Psoas muscle (tissue), 8 donors: ENCODE results near the gene SZRD1. TPM values are rescaled to one million over a fixed set of nuclear protein-coding genes. Genes with fewer than 3 reads are reported as not detected.
"Not testable (repeated sequence)": the region's sequence is repeated elsewhere in the genome, so short reads cannot be mapped to it uniquely, and the experiment has no call there.

ENCODE experiments used
- ATAC-seq, 4 donors: fragments of 200-7000 bp; cut with Tn5 transposase; one replicate each; pipeline ENCODE4 v1.9.1; 2020; ENCODE audit warnings: moderate library complexity in 3 of 4, mild to moderate bottlenecking in 2 of 4
- DNase-seq, 2 donors: peaks; one replicate each; pipeline ENCODE4 v3.0.0-alpha.2; 2020
- H3K27ac ChIP-seq: fragments of 200-600 bp; one replicate; pipeline ENCODE4 v1.8.0; 2022
- H3K27me3 ChIP-seq, 3 donors: fragments of 200-600 bp in 1 of 3; one replicate each; pipeline versions ENCODE4 v1.6.1 to v1.8.0; 2013 to 2022; ENCODE audit warnings: low read length in 2 of 3, mild to moderate bottlenecking in 2 of 3, moderate library complexity in 1 of 3; ENCODE audit not compliant: insufficient read depth in 3 of 3
- H3K36me3 ChIP-seq, 2 donors: fragments of 200-600 bp in 1 of 2; one replicate each; pipeline versions ENCODE4 v1.6.1 to v1.8.0; 2013 to 2022; ENCODE audit warnings: low read depth in 1 of 2, mild to moderate bottlenecking in 1 of 2, moderate library complexity in 1 of 2; ENCODE audit not compliant: insufficient read depth in 1 of 2
- H3K4me1 ChIP-seq: fragments of 200-600 bp; one replicate; pipeline ENCODE4 v1.8.0; 2022
- H3K4me3 ChIP-seq: fragments of 200-600 bp; one replicate; pipeline ENCODE4 v1.8.0; 2022; ENCODE audit warnings: mild to moderate bottlenecking
- H3K9me3 ChIP-seq: fragments of 200-600 bp; one replicate; pipeline ENCODE4 v1.8.0; 2022
- WGBS, 3 donors: extraction: QIAGEN DNeasy Blood & Tissue Kit; methylation state at CpG; one replicate each; pipeline versions ENCODE4 v1.1.6 to v1.1.7; 2013; 5-methylcytosine and 5-hydroxymethylcytosine counted together
- intact Hi-C, 2 donors: fragments of 100-400 bp; cut with DNase I; formaldehyde crosslinking; loops; one replicate each; pipeline versions ENCODE4 v1.11.0 to v1.14.2; 2022
- polyA plus RNA-seq, 3 donors: library from polyadenylated mRNA; stranded (reverse); fragments of 200-250 nt; gene quantifications; one replicate each; pipeline ENCODE4 v1.2.3, GENCODE V29; 2013
- total RNA-seq, 4 donors: library from RNA; stranded (reverse); fragmentation: NEBNext Ultra II Directional in 2 of 4; extraction: Animal tissue kit (Norgen Biotek cat#: 25700) in 2 of 4; gene quantifications; one replicate each; pipeline versions ENCODE4 v1.2.1 to v1.2.4, GENCODE V29; 2021 to 2023
- TF ChIP-seq, protein P1 (sequence below): fragments of 200-600 bp; IDR thresholded peaks from one replicate; pipeline ENCODE4 v1.8.0; 2022; ENCODE audit warnings: antibody characterized with exemption
- donor health status: healthy with polysubstance abuse.
- donor health status: DM: no; HTN: no; CAD: no; lungs with moderate emphysema.
- donor health status: Bipolar disorder and iron deficiency.
- donor health status: healthy.
- donor health status: DM: yes; HTN: yes; CAD: no.
- donor health status: DM: no; HTN: no; CAD: no.
- donor health status: DM: no; HTN: no; CAD: no.
- donor health status: DM: yes; HTN: yes; CAD: no.

The SZRD1 gene
- total and polyA plus RNA-seq, 7 donors: 75.9 to 184 (median 142) TPM

DNA sequence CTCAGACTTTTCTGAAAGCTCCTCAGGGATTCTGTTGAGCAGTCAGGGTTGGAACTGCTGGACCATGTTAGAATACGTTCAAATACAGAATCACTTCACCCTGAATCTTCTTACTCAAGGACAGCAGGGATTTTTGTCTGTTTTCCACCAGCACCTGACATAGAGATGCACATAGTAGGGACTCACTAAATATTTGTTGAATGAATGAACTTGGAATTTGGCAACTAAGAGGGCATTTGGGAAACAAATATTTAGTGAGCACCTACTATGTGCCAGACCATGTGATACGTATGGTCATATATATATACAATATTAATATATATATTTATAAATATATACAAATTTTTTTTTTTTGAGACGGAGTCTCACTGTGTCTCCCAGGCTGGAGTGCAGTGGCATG is 10.2 kb upstream of the SZRD1 start:
- no peaks in the 10 kb centered on the region for H3K27me3 ChIP-seq
- intact Hi-C loops: loop anchor here in 1 of 2 donors (10.0 kb wide), 1 partner anchor 112 kb away; no protein-coding TSS in a partner anchor
- no peak for ATAC-seq

DNA sequence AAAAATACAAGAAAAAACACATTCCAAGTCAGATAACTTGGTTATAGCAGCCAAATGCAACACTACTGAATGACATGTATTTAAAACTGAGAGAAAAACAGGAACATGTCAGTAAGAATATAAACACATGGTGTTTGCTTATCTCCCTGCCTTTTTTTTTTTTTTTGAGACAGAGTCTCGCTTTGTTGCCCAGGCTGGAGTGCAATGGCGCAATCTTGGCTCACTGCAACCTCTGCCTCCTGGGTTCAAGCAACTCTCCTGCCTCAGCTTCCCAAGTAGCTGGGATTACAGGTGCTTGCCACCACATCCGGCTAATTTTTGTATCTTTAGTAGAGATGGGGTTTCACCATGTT is 1.9 kb upstream of the SZRD1 start:
- not testable (repeated sequence) for ATAC-seq, H3K27ac ChIP-seq, H3K4me3 ChIP-seq, H3K36me3 ChIP-seq, DNase-seq, H3K9me3 ChIP-seq, H3K27me3 ChIP-seq
- intact Hi-C loops: loop anchor here (2.0 to 10.0 kb wide), 3 partner anchors 118 to 282 kb away; no protein-coding TSS in a partner anchor
- H3K4me1 ChIP-seq: peaks cover 19% of the 10 kb centered on the region
- 78 to 87% (median 86%) methylated on average over 3 of the region's 3 CpGs for WGBS, 3 donors

More for the DNA sequence above, 10.2 kb upstream of the SZRD1 start:
- no peak overlapping the region for H3K27ac ChIP-seq
- no peaks in the 10 kb centered on the region for H3K9me3 ChIP-seq
- DNase-seq: no peak
- H3K4me3 ChIP-seq: no peak overlapping the region
- WGBS, 3 donors: 81 to 87% (median 81%) methylated on average over 3 of the region's 3 CpGs
- H3K36me3 ChIP-seq: no peaks in the 10 kb centered on the region
- peaks cover 3% of the 10 kb centered on the region for H3K4me1 ChIP-seq
- TF ChIP-seq, protein P1, sequence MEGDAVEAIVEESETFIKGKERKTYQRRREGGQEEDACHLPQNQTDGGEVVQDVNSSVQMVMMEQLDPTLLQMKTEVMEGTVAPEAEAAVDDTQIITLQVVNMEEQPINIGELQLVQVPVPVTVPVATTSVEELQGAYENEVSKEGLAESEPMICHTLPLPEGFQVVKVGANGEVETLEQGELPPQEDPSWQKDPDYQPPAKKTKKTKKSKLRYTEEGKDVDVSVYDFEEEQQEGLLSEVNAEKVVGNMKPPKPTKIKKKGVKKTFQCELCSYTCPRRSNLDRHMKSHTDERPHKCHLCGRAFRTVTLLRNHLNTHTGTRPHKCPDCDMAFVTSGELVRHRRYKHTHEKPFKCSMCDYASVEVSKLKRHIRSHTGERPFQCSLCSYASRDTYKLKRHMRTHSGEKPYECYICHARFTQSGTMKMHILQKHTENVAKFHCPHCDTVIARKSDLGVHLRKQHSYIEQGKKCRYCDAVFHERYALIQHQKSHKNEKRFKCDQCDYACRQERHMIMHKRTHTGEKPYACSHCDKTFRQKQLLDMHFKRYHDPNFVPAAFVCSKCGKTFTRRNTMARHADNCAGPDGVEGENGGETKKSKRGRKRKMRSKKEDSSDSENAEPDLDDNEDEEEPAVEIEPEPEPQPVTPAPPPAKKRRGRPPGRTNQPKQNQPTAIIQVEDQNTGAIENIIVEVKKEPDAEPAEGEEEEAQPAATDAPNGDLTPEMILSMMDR: no peak

DNA sequence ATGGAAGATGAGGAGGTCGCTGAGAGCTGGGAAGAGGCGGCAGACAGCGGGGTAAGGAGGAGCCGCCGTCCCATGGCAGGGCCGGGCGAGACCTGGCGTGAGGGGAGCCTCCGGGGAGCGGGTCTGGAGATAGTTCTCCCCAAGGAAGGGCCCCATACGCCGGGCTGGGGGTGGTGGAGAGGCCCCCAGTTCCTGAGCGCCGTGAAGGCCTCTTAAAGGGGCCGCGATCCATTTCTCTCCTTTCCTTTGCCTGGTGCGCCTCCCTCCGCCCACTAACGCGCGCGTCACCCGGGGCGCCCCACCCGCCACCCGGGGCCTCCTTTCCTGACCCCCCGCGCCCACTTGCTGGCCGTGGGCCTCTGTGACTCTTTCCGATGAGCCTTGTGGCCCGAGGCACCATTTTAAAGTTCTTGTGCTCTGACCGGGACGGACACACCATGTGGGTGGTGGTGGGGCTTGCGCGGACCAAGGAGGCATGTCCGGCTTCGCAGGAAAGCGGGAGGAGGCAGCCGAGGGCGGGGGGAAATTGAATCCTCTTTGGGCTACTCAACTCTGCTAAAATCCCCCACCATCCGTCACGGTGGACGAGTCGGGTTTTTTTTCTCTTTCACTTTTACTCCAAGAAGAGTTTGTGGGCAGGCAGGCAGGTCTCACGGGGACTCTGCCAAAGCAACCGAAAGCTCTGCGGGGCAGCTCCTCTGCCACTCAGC is 371 bp downstream of the SZRD1 start:
- intact Hi-C loops: loop anchor here (2.0 to 10.0 kb wide), 3 partner anchors 73 to 283 kb away; partner anchors contain the start of gene NECAP2 (in 1 of the 2)
- Histone ChIP-seq H3K4me1 (peaks cover 38% of the 10 kb centered on the region), H3K27me3 (no peaks in the 10 kb centered on the region), H3K36me3 (no peaks in the 10 kb centered on the region), H3K4me3 (peak overlapping the region; percentile 88), H3K27ac (peak overlapping the region; percentile 99), H3K9me3 (no peaks in the 10 kb centered on the region)
- TF ChIP-seq, protein P1: no peak
- 0% methylated on average over 35 to 47 of the region's 47 CpGs for WGBS, 3 donors
- peak; percentile 90 to 91 for DNase-seq
- ATAC-seq: peak; percentile 87 to 90 (median 89)

DNA sequence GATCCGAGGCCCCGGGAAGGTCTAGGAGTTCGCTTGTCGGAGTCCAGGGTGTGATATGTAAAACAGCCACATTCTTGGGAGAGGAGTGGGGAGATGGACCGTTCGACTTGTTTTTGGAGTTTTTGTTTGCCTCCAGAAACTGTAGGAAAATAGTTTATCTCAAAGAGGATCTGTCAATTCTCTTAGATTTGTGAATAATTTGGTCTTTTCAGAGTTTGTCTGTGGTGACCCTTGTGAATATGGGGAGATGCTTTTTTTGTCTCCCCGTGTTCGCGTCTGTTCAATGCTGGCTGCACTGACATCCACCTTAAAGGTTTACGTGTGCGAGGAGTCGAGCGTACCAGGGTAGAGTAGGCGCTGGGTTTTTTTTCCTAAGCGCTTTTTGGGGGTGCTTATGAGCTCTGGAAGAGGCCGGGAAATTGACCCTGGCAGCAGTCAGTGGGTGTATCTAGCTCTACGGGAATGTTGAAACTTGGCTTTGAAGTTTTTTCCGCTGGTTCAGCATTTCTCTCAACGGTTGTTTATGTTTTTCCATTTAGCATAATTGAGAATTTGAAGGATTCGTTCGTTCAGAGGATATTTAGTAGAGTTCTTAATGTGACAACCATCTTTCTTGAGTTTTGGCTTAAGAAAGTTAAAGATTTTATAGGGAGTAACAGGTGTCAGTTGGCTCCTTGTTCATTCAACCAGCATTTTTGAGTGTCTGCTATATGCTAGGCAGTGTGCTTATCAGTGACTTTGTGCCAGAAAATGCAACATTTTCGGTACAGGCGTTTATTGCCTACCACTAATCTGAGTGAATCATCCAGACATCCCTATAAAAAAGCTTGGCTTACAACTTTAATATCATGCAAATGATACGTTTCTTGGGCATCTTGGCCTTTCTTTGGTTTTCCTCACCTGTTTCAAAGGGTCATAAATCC is 1.2 kb downstream of the SZRD1 start:
- no peaks in the 10 kb centered on the region for H3K9me3 ChIP-seq
- H3K4me3 ChIP-seq: peak overlapping the region; percentile 88
- peak in 1 of 2 donors; percentile 41 for DNase-seq
- no peaks in the 10 kb centered on the region for H3K36me3 ChIP-seq
- no peaks in the 10 kb centered on the region for H3K27me3 ChIP-seq
- no peak for ATAC-seq
- TF ChIP-seq, protein P1: no peak
- WGBS, 3 donors: 1 to 2% (median 1%) methylated on average over 24 of the region's 24 CpGs
- peak overlapping the region; percentile 99 for H3K27ac ChIP-seq
- H3K4me1 ChIP-seq: peaks cover 44% of the 10 kb centered on the region
- intact Hi-C loops: loop anchor here (2.0 to 10.0 kb wide), 3 partner anchors 73 to 283 kb away; partner anchors contain the start of gene NECAP2 (in 1 of the 2)

DNA sequence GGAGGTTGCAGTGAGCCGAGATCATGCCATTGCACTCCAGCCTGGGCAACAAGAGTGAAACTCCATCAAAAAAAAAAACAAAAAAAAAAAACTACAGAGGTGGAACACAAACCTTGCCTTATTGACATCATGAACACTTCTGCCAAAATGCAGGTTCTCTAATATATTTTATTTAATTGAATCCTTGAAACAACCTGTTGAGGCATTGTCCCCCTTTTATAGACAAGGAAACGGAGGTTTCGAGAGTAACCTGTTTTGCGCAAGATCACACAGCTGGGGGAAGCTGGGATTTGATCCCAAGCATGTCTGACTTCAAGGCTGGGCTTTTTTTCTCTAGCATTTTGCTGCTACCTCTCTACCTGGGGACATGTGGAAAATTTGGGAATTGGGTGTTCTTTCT is 2.8 kb downstream of the SZRD1 start:
- no peaks in the 10 kb centered on the region for H3K27me3 ChIP-seq
- ATAC-seq (no peak), DNase-seq (no peak)
- TF ChIP-seq, protein P1: no peak
- WGBS, 3 donors: 69 to 89% (median 71%) methylated on average over 4 of the region's 4 CpGs
- H3K27ac ChIP-seq: no peak overlapping the region
- H3K9me3 ChIP-seq: no peaks in the 10 kb centered on the region
- peaks cover 58% of the 10 kb centered on the region for H3K4me1 ChIP-seq
- peak overlapping the region; percentile 88 for H3K4me3 ChIP-seq
- no peaks in the 10 kb centered on the region for H3K36me3 ChIP-seq
- intact Hi-C loops: loop anchor here (5.0 to 10.0 kb wide), 2 partner anchors 123 to 285 kb away; no protein-coding TSS in a partner anchor
